Inflammatory macrophage treated with lipopolysaccharide for 4 hours (primary cell): ENCODE measurements around the gene TMEM72.
"Not testable (repeated sequence)": the region's sequence is repeated elsewhere in the genome, so short reads cannot be mapped to it uniquely, and the experiment has no call there.

ENCODE experiments used
- DNase-seq: peaks from one replicate; pipeline ENCODE4 v3.0.0-alpha.2; 2020

Gene TMEM72

GRCh38 chr10:44911081-44911540 is at the start of gene TMEM72:
Gene TMEM72, plus strand, starts transcription at chr10:44911337. Its CDS starts 176 bp downstream, at chr10:44911513.
- no peak for DNase-seq

GRCh38 chr10:44862006-44862751 is 49.0 kb upstream of the TMEM72 start:
- DNase-seq: no peak

- no peak for DNase-seq
These were observed 48.2 kb upstream of the TMEM72 start for GRCh38 chr10:44862924-44863323.

GRCh38 chr10:44863344-44864047 is 47.6 kb upstream of the TMEM72 start:
- no peak for DNase-seq

GRCh38 chr10:44864051-44864450 is 47.1 kb upstream of the TMEM72 start:
- DNase-seq: no peak

GRCh38 chr10:44864637-44865288 is 46.4 kb upstream of the TMEM72 start:
- DNase-seq: peak; percentile 73

GRCh38 chr10:44865289-44865671 is 45.9 kb upstream of the TMEM72 start:
- DNase-seq: no peak

- not testable (repeated sequence) for DNase-seq
These were observed 44.8 kb upstream of the TMEM72 start for GRCh38 chr10:44866367-44866766.

- no peak for DNase-seq
These were observed 41.1 kb upstream of the TMEM72 start for GRCh38 chr10:44870031-44870430.

- no peak for DNase-seq
These were observed 38.0 kb upstream of the TMEM72 start for GRCh38 chr10:44873160-44873559.

GRCh38 chr10:44874166-44874565 is 37.0 kb upstream of the TMEM72 start:
- DNase-seq: no peak

- DNase-seq: peak; percentile 78
These were observed 32.2 kb upstream of the TMEM72 start for GRCh38 chr10:44878706-44879530.

GRCh38 chr10:44879531-44879899 is 31.6 kb upstream of the TMEM72 start:
- DNase-seq: no peak

- no peak for DNase-seq
These were observed 30.9 kb upstream of the TMEM72 start for GRCh38 chr10:44880090-44880715.

- DNase-seq: no peak
These were observed 29.5 kb upstream of the TMEM72 start for GRCh38 chr10:44881649-44882048.

GRCh38 chr10:44882166-44882720 is 28.9 kb upstream of the TMEM72 start:
- DNase-seq: no peak

GRCh38 chr10:44883593-44884331 is 27.4 kb upstream of the TMEM72 start:
- DNase-seq: no peak

GRCh38 chr10:44885710-44886109 is 25.4 kb upstream of the TMEM72 start:
- no peak for DNase-seq

- no peak for DNase-seq
These were observed 24.2 kb upstream of the TMEM72 start for GRCh38 chr10:44886966-44887365.

GRCh38 chr10:44888886-44889285 is 22.3 kb upstream of the TMEM72 start:
- DNase-seq: no peak

GRCh38 chr10:44889834-44890233 is 21.3 kb upstream of the TMEM72 start:
- DNase-seq: no peak
